HG02973 (cell line): ENCODE results near the gene ANO1.

Source experiments
- ATAC-seq: cut with Tn5 transposase; IDR thresholded peaks from one replicate; pipeline ENCODE4 v1.9.1; 2021; ENCODE audit warnings: moderate library complexity; ENCODE audit not compliant: unreplicated experiment

The ANO1 gene

GRCh38 chr11:70072861-70073755 is 5.0 kb upstream of the ANO1 start:
- no peak for ATAC-seq

GRCh38 chr11:70073871-70074371 is 4.2 kb upstream of the ANO1 start:
- no peak for ATAC-seq

GRCh38 chr11:70074746-70075145 is 3.4 kb upstream of the ANO1 start:
- ATAC-seq, result no peak

- no peak for ATAC-seq
These were observed 2.3 kb upstream of the ANO1 start for GRCh38 chr11:70075836-70076235.

DNA sequence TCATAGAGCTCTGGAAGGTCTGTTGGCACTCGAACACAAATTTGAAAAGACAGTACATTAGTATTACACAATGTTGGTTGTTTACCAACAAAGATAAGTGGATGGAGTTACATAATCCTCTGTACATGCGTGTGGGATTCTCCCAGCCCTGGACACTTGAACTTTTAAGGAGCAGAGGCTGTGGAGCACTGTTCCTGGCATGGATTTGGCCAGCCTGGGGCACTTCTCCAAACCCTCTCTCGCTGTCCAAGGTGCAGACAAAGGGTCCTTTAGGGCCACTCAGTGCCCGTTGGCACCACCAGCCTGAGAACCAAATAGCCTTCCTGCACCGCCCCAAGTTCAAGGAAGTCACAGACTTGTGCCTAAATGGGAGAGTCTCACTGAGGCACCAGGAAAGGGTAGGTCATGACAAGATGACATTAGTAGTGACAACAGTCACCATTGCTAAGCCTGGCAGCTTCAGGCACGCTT is 1.6 kb upstream of the ANO1 start:
- no peak for ATAC-seq

DNA sequence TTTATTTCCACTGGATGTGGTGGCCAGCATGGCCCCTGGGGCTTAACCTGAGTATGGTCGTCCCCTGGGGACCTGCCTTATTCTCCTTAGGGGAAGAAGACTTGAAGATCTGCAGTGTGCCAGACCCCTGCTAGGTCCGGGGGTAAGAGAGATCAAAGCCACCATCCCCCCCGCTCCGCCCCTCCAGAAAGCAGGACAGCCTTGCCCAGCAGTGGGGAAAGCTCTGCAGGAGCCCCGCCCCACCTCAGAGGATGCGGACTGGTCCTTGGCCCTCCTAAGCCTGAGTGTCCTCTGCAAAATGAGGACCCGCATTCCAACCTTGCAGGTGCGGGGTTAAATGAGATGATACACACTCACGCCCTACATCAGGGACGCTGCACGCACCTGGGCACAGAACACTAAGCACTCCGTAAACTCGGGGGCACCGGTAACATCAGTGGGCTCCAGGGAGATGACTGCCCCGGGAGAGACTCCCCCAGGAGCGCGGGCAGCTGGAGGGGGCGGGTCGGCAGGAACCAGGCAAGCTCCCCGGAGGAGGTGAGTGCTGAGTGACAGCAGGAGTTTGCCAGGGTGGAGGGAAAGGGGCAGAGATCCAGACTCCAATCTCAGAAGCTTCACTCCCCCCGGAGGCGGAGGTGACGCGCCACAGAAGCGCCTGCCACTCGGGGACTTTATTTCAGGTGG is 564 bp upstream of the ANO1 start:
- ATAC-seq, result no peak

- no peak for ATAC-seq
These were observed 882 bp downstream of the ANO1 start for GRCh38 chr11:70078781-70079616.

DNA sequence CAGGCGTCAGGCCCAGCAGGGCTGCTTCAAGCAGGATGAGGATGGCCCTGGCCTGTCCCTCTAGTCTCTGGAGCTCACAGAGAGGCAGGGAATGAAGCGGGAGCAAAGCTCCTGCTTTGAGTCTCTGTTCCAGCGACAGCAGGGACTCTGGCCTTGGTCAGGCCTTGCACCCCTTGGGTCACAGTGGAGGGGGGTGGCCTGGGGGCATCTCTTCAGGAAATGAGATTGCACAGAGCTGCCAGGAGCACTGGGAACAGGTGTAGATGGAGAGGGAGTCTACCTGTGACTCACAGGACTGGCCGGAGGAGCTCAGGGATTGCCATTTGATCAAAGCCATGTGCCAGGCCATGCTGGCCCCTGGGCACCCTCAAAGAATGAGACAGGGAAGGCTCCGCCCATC is 1.6 kb downstream of the ANO1 start:
- no peak for ATAC-seq

- ATAC-seq, result no peak
These were observed 2.6 kb downstream of the ANO1 start for GRCh38 chr11:70080763-70081162.

DNA sequence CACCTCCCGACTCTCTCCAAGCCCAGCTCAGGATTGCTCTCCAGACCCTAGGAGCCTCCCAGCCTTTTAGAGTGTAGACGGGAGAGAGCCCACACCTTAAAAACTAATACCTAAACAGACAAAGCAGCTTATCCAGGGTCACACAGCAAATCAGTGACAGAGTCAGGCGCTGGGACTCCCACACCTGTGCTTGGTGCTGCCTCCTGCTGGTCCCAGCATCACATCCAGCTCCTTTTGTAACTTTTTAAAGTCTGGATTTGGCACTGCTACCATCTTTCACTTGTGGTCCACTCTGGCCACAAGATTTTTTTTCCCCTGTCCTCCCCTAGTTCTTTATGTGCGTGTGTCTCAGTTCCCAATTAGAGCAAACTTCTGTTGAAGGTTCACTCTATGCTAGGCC is 4.7 kb downstream of the ANO1 start:
- no peak for ATAC-seq

DNA sequence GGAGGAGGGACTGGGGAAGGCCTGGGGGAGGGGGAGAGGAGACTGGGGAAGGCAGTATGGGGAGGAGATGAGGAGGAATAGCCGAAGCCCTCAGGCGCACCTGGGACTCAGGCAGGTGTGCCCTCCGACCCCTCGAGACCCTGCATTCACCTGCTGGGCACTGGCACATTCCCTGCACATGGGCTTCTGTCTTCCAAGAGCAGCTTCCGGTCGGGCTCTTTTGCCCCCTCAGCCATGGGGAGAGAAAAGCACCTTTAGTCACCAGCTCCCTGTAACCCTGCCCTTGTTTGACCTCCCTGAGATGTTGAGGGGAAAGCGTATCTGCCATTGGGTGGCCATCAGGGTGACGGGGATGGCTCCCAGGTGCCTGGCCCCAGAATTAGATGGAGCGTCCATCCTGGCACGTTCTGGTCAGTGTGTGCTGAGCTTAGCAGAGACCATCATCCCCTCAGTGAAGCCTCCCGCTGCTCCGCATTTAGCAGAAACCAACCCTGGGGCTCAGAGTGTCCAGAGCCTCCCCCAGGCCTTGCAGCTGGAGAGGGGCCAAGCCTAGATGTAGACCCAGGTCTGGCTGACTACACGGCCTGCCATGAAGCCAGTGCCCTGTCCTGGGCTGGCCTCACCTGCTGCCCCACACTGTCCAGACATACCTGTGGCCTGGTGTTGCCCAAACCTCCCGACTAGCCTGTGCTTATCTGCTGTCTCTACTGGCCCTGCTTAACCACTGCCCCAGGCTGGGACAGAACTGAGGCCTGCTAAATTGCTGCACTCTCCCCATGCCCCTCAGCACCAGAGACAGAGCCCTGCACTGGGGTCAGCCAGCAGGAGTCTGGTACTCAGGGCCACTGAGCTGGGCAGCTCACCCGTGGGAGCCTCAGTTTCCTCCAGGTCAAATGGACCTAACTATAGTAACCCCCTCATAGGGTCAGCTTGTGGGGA is 6.2 kb downstream of the ANO1 start:
- ATAC-seq, result no peak

- ATAC-seq, result no peak
These were observed 8.0 kb downstream of the ANO1 start for GRCh38 chr11:70085815-70086769.

GRCh38 chr11:70087446-70088167 is 9.5 kb downstream of the ANO1 start:
- ATAC-seq, result no peak

GRCh38 chr11:70088735-70089250 is 10.7 kb downstream of the ANO1 start:
- ATAC-seq, result no peak

- no peak for ATAC-seq
These were observed 11.5 kb downstream of the ANO1 start for GRCh38 chr11:70089631-70090030.

- no peak for ATAC-seq
These were observed 12.9 kb downstream of the ANO1 start for GRCh38 chr11:70090961-70091381.

- ATAC-seq, result no peak
These were observed 13.5 kb downstream of the ANO1 start for GRCh38 chr11:70091638-70092037.
